ENCODE results near the gene GRK4.

DNA sequence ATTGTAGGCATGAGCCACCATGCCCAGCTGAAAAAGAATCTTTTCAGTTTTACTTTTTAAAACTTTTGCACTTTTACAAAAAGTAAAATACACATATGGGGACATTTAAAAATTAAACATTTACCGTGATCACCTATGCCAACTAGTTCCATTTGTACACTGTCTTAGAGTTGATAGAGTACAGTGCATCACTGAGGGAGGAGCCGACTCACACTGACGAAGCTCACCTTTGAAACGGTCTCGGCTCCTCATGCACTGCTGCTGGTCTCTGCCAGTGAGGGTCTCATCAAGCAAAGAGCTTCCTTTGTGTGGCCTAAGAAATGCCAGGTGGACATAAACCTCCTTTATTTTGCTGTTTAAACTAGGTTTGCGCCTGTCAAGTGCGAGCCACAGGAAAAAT lies 50.0 kb downstream of the GRK4 start:
- no peak for TF ChIP-seq EZH2 (IDR thresholded peaks at IDR 0.05; ENCODE audit: insufficient read depth, low read length)
- TF ChIP-seq, protein P1, sequence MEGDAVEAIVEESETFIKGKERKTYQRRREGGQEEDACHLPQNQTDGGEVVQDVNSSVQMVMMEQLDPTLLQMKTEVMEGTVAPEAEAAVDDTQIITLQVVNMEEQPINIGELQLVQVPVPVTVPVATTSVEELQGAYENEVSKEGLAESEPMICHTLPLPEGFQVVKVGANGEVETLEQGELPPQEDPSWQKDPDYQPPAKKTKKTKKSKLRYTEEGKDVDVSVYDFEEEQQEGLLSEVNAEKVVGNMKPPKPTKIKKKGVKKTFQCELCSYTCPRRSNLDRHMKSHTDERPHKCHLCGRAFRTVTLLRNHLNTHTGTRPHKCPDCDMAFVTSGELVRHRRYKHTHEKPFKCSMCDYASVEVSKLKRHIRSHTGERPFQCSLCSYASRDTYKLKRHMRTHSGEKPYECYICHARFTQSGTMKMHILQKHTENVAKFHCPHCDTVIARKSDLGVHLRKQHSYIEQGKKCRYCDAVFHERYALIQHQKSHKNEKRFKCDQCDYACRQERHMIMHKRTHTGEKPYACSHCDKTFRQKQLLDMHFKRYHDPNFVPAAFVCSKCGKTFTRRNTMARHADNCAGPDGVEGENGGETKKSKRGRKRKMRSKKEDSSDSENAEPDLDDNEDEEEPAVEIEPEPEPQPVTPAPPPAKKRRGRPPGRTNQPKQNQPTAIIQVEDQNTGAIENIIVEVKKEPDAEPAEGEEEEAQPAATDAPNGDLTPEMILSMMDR (IDR thresholded peaks at IDR 0.05; ENCODE audit: insufficient read depth, low read depth, low read length), result no peak
